Upper lobe of left lung (tissue), 4 donors: ENCODE data around the gene N4BP2L1.

Experiments
- EP300 ChIP-seq, 4 donors: sonication (generic); formaldehyde crosslinking; IDR thresholded peaks; one replicate each; pipeline ENCODE4 v1.5.1; 2017; ENCODE audit warnings: antibody characterized with exemption in 4 of 4, control low read depth in 2 of 4
- POLR2A ChIP-seq, 4 donors: fragments of 450-650 bp; IDR thresholded peaks; one replicate each; pipeline ENCODE4 v1.5.1; 2016 to 2017; ENCODE audit warnings: antibody characterized with exemption in 4 of 4, mild to moderate bottlenecking in 2 of 4
- TF ChIP-seq, protein P1 (sequence below), 6 experiments: fragments of 450-650 bp in 4 of 6; fragments of 200-600 bp in 2 of 6; sonication (generic) in 2 of 6; IDR thresholded peaks; one replicate each; pipeline ENCODE4 v1.5.1; 2016 to 2019; ENCODE audit warnings: antibody characterized with exemption in 6 of 6

DNA sequence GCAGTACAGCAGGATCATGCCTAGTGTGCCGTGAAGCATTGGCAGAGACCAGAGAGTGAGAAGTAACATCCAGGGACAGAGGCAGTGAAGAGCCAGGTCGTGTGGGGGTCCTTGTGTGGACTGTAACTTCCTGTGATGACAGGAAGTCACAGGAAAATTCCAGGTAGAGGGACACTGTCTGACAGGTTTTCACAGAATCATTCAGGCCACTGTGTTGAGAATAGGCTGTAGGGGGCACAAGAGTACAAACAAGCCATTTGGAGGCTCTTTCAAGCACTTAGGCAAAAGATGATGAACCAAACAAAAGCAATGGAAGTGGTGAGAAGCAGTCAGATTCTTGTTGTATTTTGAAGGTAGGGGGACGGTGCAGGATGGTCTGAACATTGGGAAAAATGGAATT, 46.4 kb downstream of the N4BP2L1 start:
- TF ChIP-seq, protein P1, sequence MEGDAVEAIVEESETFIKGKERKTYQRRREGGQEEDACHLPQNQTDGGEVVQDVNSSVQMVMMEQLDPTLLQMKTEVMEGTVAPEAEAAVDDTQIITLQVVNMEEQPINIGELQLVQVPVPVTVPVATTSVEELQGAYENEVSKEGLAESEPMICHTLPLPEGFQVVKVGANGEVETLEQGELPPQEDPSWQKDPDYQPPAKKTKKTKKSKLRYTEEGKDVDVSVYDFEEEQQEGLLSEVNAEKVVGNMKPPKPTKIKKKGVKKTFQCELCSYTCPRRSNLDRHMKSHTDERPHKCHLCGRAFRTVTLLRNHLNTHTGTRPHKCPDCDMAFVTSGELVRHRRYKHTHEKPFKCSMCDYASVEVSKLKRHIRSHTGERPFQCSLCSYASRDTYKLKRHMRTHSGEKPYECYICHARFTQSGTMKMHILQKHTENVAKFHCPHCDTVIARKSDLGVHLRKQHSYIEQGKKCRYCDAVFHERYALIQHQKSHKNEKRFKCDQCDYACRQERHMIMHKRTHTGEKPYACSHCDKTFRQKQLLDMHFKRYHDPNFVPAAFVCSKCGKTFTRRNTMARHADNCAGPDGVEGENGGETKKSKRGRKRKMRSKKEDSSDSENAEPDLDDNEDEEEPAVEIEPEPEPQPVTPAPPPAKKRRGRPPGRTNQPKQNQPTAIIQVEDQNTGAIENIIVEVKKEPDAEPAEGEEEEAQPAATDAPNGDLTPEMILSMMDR (IDR thresholded peaks at IDR 0.05) = peak in 1 of 6 experiments; percentile 26
- TF ChIP-seq POLR2A (IDR thresholded peaks at IDR 0.05) (no peak), EP300 (IDR thresholded peaks at IDR 0.05) (no peak)
